ENCODE data around the gene HOXC10.

HOXC10 gene

GRCh38 chr12:53998900-53999236, 13.9 kb downstream of the HOXC10 start:
- Histone ChIP-seq H4K20me1 (peaks cover 0 to 95% (median 81%) of the 10 kb centered on the region in 11 experiments; a peak in 17 of 22 replicates), H3K9me3 (replicated peaks in 1 of 11) (peaks cover 0 to 20% (median 7%) of the 10 kb centered on the region in 11 experiments; a peak in 13 of 22 replicates), H3K4me2 (no peak overlapping the region), H3K27me3 (peaks cover 100% of the 10 kb centered on the region in 11 experiments), H3K9ac (no peak overlapping the region), H3K36me3 (no peaks in the 10 kb centered on the region), H3K4me3 (no peak overlapping the region), H3K27ac (no peak overlapping the region), H3K4me1 (peaks cover 0 to 12% (median 6%) of the 10 kb centered on the region in 10 experiments; a peak in 8 of 20 replicates)
- TF ChIP-seq Cebpa-rat (IDR thresholded peaks at IDR 0.05), result no peak

DNA sequence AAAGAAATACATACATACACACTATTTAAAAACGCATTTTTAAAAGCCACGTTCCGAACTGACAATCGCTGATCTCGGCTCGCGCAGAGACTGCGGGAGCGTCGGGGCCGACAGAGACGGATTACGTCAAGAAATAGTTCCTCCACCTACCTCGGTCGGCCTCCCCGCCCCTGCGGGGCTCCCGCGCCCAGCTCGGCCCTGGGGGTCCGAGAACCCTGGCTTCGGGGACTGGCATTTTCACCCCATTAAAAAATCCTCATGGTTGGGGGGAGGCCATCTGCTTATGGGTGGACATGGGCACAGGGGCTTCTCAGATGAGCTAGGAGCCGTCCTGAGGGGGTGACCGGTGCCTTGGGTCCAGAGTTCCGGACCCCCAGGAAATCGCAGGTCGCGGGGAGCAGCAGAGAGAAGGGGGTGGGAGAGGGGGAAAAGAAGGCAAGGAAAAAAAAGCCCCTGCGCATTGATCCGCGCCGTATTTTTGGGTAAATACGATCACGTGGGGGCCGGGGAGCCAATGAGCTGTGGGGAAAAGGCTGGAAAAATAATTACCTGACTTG, 14.7 kb downstream of the HOXC10 start:
- Histone ChIP-seq H3K9me3 (replicated peaks in 1 of 11) (peaks cover 0 to 14% (median 7%) of the 10 kb centered on the region in 11 experiments; a peak in 13 of 22 replicates), H3K9ac (no peak overlapping the region), H3K4me3 (no peak overlapping the region), H3K4me2 (no peak overlapping the region), H3K27ac (no peak overlapping the region), H3K36me3 (no peaks in the 10 kb centered on the region), H3K27me3 (peaks cover 100% of the 10 kb centered on the region in 11 experiments), H3K4me1 (peaks cover 0 to 12% (median 6%) of the 10 kb centered on the region in 10 experiments; a peak in 8 of 20 replicates), H4K20me1 (peaks cover 0 to 95% (median 81%) of the 10 kb centered on the region in 11 experiments; a peak in 17 of 22 replicates)
- TF ChIP-seq Cebpa-rat (IDR thresholded peaks at IDR 0.05), result no peak

GRCh38 chr12:54000116-54001114, 15.5 kb downstream of the HOXC10 start, which contains the start of gene HOXC9:
HOXC9 (plus strand) TSS chr12:54000161; CDS start chr12:54000189, 28 bp downstream.
- Histone ChIP-seq H4K20me1 (peaks cover 0 to 95% (median 83%) of the 10 kb centered on the region in 11 experiments; a peak in 17 of 22 replicates), H3K27me3 (peaks cover 100% of the 10 kb centered on the region in 11 experiments), H3K9me3 (replicated peaks in 1 of 11) (peaks cover 0 to 11% (median 7%) of the 10 kb centered on the region in 11 experiments; a peak in 13 of 22 replicates), H3K4me2 (no peak within 1 kb of the TSS), H3K36me3 (no peaks in the 10 kb centered on the region), H3K27ac (no peak within 1 kb of the TSS), H3K9ac (no peak within 1 kb of the TSS), H3K4me1 (peaks cover 0 to 9% (median 5%) of the 10 kb centered on the region in 10 experiments; a peak in 8 of 20 replicates), H3K4me3 (no peak within 1 kb of the TSS)
- no peak for TF ChIP-seq Cebpa-rat (IDR thresholded peaks at IDR 0.05)

GRCh38 chr12:54001283-54002187, 16.6 kb downstream of the HOXC10 start:
- Histone ChIP-seq H3K4me1 (peaks cover 0 to 7% (median 6%) of the 10 kb centered on the region in 10 experiments; a peak in 14 of 20 replicates), H3K36me3 (no peaks in the 10 kb centered on the region), H3K4me2 (no peak overlapping the region), H3K27me3 (peaks cover 100% of the 10 kb centered on the region in 11 experiments), H4K20me1 (peaks cover 0 to 95% (median 83%) of the 10 kb centered on the region in 11 experiments; a peak in 17 of 22 replicates), H3K9ac (no peak overlapping the region), H3K27ac (no peak overlapping the region), H3K4me3 (no peak overlapping the region), H3K9me3 (replicated peaks in 1 of 11) (peaks cover 0 to 11% (median 7%) of the 10 kb centered on the region in 11 experiments; a peak in 13 of 22 replicates)
- TF ChIP-seq Cebpa-rat (IDR thresholded peaks at IDR 0.05), result no peak

GRCh38 chr12:54002278-54002914, 17.4 kb downstream of the HOXC10 start:
- Histone ChIP-seq H3K27me3 (peaks cover 100% of the 10 kb centered on the region in 11 experiments), H3K27ac (no peak overlapping the region), H3K9ac (no peak overlapping the region), H3K36me3 (no peaks in the 10 kb centered on the region), H3K4me2 (no peak overlapping the region), H3K4me3 (no peak overlapping the region), H3K9me3 (replicated peaks in 1 of 11) (peaks cover 0 to 11% (median 7%) of the 10 kb centered on the region in 11 experiments; a peak in 13 of 22 replicates), H4K20me1 (peaks cover 0 to 95% (median 83%) of the 10 kb centered on the region in 11 experiments; a peak in 16 of 22 replicates), H3K4me1 (peaks cover 0 to 15% (median 10%) of the 10 kb centered on the region in 10 experiments; a peak in 14 of 20 replicates)
- TF ChIP-seq Cebpa-rat (IDR thresholded peaks at IDR 0.05), result no peak

DNA sequence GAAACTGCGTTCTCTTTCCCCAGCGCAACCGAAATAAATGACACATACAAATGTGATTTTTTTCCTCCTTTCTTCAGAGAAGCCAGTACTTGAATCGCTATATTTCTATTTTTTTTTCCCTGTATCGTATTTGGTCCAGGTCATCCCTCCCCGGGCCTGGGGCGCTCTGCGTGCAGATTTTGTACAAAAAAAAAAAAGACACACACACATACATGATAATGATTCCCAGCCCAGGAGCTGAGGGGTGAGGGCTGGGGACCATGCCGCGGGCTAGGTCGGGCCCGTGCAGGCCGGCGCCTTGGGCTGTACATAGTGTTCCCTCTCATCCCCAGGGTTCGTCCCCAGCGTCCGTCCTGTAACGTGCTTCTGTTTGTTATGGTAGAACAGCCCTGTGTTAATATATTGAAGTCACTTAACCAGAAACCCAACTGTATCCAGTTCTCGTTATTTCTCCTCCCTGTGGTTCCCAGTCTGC, 18.0 kb downstream of the HOXC10 start:
- Histone ChIP-seq H3K4me3 (no peak overlapping the region), H4K20me1 (peaks cover 0 to 95% (median 83%) of the 10 kb centered on the region in 11 experiments; a peak in 16 of 22 replicates), H3K27me3 (peaks cover 100% of the 10 kb centered on the region in 11 experiments), H3K9me3 (replicated peaks in 1 of 11) (peaks cover 0 to 11% (median 7%) of the 10 kb centered on the region in 11 experiments; a peak in 13 of 22 replicates), H3K4me2 (no peak overlapping the region), H3K27ac (no peak overlapping the region), H3K9ac (no peak overlapping the region), H3K36me3 (no peaks in the 10 kb centered on the region), H3K4me1 (peaks cover 0 to 15% (median 10%) of the 10 kb centered on the region in 10 experiments; a peak in 14 of 20 replicates)
- no peak for TF ChIP-seq Cebpa-rat (IDR thresholded peaks at IDR 0.05)

DNA sequence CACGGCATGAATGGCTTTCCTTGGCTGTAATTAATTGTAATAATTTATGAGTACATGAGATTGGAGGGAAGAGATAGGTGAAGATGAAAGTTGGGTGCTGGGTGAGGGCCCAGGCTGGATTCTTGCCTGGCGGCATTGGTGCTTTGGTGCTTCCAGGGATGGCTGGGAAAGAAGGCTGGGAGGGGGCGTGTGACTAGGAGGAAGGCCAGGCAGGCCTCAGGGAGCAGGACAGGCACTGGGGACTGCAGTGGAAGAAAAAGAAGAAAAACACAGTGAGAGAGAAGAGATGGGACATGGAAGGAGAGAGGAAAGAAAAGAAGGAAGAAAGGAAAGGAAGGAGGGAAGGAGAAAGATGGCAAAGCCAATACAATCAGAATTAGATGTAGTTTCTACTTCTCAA, 18.7 kb downstream of the HOXC10 start:
- Histone ChIP-seq H3K4me1 (peaks cover 0 to 15% (median 10%) of the 10 kb centered on the region in 10 experiments; a peak in 14 of 20 replicates), H3K36me3 (no peaks in the 10 kb centered on the region), H3K4me3 (no peak overlapping the region), H3K9me3 (replicated peaks in 1 of 11) (peaks cover 0 to 11% (median 7%) of the 10 kb centered on the region in 11 experiments; a peak in 13 of 22 replicates), H3K27me3 (peaks cover 100% of the 10 kb centered on the region in 11 experiments), H3K9ac (no peak overlapping the region), H3K4me2 (no peak overlapping the region), H3K27ac (no peak overlapping the region), H4K20me1 (peaks cover 0 to 93% (median 81%) of the 10 kb centered on the region in 11 experiments; a peak in 16 of 22 replicates)
- TF ChIP-seq Cebpa-rat (IDR thresholded peaks at IDR 0.05), result no peak

Measured in BLaER1 treated with 17β-estradiol and CSF1 and Interleukin-3, amounts not matched to agents 10 nM and 100 nM (cell line).